NCI-H146 treated with DMSO at 0.1 percent for 48 hours (cell line): Measurements from ENCODE around the gene NOP10.
"Not testable (repeated sequence)": the region's sequence is repeated elsewhere in the genome, so short reads cannot be mapped to it uniquely, and the experiment has no call there.

ENCODE experiments used
- DNase-seq: peaks from one replicate; lab custom pipeline; 2025; ENCODE audit not compliant: unreplicated experiment; lab: John Stamatoyannopoulos, UW

NOP10 gene

DNA sequence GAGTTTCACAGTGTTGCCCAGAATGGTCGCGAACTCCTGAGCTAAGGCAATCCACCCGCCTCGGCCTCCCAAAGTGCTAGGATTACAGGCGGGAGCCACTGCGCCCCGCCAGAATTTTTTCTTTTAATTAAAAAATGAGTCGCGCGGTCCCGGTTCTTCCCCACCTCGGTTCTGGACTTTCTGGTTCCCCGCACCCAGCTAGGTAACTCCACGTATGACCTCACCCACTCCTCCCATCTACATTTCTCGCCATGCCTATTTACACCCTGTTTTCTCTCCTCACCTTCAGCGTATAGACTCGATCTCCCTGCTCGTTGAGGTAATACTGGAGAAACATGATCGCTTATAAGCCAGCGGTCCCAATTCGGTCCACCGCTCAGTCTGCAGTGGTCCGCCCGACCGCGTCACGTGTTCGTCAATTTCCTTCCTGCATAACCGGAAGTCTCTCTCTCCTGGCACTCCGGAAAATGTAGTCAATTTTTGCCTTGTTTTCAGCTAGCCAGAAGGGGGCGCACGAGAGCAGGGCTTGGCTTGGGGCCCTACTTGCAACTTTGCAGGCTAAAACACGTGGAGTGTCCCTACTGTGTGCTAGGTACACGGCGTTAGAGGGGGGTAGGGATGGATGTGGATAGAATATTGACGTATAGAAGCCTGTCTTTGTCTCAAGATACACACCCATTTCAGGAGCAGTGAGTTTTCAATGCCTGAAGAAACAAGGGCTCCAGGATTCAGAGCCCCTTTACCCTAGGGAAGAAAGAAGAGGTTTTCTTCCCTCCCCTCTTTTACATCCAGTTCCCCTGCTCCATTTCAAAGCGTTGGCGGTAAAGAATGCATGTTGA is at the start of gene NOP10, which contains the start of gene NUTM1:
TSS of gene NOP10 (minus strand) at position 400 of the 839 bp plus-strand sequence. CDS start at position 337, 63 bp downstream.
TSS of gene NUTM1 (plus strand) at position 579 of the 839 bp plus-strand sequence. CDS start 382 bp downstream, outside the sequence.
- DNase-seq, result peak; percentile 76

DNA sequence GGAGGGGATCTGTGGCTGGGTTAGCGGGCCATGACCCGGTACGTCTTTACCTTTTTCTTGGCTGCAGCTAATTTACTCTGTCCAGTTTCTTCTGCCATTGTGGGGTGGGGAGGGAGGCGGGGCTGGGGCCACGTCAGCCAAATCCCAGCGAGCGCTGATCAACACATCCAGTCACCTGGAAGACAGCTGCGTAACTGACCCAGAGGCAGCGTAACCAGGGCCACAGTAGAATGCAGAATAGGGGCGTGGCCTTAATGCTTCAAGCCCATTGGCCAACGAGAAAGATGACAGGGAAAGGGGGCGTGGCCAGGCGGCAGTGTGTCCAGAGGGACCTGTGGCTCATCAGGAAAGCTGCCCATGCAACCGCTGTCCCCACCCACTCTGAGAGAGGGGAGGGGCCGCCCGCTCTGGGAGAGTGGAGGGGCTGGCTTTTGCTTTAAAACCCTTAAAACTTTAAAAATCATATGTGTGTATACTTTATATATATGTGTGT is 46.7 kb upstream of the NOP10 start:
- not testable (repeated sequence) for DNase-seq

DNA sequence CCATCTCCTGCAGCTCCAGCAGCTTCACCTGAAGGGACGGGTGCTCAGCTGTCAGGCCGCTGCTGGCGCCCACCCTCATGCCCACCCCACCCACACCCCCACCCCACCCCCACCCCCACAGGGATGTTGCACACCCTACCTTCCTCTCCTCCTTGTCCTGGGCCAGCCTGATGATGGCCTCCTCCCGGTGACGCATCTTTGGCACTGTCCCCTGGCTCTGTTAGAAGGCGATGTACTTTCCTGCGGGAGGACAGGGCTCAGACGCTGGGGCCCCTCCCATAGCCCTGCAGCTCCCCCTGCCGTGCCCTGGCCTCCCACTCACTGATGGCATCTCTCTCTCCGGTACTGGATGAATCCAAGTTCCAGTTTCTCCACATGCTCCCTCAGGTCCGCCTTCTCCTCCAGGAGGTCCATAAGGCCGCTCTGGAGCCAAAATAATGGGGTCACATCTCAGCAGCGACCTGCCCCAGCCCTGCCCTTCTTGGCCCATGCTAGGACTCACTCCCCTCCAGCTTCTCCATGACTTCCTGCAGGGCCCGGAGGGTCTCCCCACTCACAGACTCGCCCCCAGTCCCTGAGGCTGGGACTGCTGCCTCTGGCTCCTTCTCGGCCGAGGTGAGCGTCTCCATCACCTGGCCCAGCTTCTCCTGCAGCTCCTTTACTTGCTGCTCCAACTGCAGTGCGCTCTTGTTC is 39.0 kb upstream of the NOP10 start:
- DNase-seq, result not testable (repeated sequence)

DNA sequence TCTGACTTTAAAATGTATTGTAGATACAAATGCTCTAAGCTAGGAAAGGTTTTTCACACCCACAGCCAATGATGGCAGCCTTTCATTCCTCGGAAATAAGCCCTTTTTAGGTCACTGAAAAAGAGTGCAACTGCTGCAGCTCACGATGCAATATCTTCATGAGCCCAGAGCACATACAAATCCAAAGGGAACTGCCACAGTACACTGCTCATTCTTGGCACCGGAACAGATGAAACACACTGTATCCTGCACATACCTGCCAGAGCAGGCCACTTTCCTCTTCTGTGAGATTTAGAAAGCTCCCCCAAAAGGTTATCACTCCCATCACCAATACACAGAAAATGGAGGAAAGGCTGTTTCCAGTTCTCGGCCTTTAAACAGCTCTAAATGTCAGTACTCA is 37.6 kb upstream of the NOP10 start:
- DNase-seq, result not testable (repeated sequence)

DNA sequence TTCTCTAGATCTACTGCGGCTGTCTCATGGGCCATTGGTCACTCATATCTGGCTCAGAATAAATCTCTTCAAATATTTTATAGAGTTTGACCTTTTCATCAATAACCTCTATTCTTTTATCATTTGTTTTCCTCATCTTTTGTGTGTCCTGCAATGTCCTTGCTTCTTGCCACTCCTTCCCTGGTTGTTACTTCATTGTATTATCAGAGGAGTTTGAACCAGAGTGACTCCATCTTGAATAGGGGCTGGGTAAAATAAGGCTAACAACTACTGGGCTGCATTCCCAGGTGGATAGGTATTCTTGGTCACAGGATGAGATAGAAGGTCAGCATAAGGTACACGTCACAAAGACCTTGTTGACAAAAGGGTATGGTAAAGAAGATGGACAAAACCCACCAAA is 33.9 kb upstream of the NOP10 start:
- DNase-seq, result no peak

DNA sequence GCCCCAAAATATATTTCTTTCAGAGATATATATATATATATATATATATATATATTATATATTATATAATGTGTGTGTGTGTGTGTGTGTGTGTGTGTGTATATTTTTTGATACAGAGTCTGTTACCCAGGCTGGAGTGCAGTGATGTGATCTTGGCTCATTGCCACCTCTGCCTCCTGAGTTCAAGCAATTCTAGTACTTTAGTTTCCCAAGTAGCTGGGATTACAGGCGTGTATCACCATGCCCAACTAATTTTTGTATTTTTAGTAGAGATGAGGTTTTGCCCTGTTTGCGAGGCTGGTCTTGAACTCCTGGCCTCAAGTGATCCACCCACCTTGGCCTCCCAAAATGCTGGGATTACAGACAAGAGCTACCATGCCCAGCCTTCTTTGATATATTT is 32.6 kb upstream of the NOP10 start:
- not testable (repeated sequence) for DNase-seq

DNA sequence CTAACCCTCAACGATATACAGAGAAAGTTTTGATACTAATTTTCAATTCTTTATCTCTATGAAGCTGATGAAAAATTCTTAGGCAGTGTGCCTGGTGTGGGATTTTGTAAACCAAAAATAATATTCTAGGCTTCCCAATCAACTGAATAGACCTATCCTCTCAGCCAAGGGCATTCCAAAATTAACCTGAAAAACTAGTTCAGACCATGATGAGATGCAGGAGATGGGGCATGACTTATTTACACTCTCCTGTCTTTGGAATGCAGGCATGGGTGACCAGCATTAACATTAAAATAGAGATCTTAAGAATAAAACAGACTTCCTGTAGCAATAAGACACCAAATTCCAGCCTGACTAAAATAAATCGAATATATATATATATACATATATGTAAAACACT is 31.9 kb upstream of the NOP10 start:
- DNase-seq, result no peak

DNA sequence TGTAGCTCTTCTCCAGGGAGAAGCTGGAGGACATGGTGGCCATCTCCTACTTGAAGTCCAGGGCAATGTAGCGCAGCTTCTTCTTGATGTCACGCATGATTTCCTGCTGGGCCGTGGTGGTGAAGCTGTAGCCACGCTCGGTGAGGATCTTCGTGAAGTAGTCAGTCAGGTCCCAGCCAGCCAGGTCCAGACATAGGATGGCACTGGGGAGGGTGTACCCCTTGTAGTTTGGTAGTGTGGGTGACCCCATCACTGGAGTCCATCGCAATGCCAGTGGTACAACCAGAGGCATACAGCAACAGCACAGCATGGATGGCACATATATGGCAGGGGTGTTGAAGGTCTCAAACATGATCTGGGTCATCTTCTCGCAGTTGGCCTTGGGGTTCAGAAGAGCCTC is 31.0 kb upstream of the NOP10 start:
- no peak for DNase-seq

DNA sequence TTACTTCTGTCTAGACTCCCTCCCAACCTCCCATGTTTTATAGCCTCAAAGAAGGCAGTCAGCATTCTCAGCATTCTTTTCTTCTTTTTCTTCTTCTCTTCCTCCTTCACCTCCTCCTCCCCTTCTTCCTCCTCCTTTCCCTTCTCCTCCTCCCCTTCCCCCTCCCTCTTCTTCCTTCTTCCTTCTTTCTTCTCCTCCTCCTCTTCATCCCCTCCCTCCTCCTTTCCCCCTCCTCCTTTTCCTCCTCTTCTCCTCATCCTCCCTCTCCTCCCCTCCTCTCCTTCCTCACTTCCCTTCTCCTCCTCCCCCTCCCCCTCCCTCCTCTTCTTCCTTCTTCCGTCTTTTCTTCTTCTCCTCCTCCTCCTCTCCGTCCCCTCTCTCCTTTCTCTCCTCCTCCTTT is 27.7 kb upstream of the NOP10 start:
- DNase-seq, result no peak

DNA sequence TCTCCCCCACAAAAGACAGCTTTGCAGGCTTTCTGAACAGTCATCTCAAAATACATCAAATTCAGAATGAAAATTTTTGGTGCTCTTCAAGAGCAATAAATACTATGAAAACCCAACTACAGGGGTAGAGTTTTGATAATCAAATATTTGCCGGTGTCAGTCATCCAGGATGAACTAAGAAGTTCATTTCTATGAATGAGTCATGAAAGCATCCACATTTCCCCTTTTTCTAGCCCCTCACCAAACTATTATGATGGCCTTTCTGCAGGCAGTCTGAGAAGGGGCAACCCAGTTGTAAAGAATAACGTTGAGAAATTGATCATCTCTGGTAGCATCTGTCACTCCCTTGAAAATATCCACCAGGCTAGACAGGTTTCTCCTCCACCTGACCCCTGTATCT is 27.2 kb upstream of the NOP10 start:
- no peak for DNase-seq

DNA sequence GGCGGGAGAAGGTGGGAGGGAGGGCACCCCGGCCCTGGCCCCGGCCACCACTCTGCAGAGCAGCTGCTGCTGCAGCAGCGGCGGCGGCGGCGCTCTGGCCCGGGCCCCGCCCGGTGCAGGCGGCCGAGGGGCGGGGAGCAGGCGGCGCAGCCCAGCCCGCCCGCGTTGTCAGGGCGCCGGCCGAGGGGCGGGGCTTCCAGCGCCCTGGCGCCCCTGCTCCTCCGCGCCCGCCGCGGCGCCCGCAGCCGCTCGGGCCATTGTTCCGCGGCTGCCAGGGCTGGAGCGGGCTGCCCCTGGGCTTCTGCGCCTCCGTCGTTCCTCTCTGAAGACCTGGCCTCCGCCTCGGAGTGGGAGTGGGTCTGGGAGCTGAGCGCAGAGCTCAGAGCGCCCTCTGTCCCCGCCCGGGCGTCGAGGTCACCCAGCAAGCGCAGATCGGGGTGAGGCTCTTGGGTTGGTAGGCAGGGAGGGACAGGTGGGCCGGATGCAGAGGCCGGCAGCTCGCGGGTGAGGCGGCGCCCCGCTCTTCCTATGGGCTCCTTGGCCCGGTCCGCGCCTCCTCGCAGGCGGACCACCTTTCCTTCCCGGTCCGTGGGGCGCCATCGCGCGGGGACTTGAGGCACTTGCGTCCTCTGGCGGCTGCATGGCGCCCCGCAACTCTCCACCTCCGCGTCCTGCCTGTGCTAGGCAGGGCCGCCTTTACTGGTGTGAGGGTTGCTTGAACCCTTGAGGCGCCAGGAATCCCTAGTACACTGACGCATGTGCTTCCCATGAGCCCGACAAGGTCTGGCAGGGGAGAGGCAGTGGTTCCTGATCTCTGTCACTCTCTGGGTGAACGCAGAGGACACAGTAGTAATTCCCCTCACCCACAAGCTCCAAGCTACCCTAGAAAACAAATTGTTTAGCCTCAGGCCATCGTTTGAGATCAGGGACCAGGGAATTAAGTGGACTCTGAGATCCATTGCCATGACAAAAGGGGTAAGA is 24.5 kb upstream of the NOP10 start, which contains the start of gene LPCAT4:
TSS of gene LPCAT4 (minus strand) at position 96 of the 981 bp plus-strand sequence. CDS start 96 bp downstream, outside the sequence.
- DNase-seq, result peak; percentile 61

DNA sequence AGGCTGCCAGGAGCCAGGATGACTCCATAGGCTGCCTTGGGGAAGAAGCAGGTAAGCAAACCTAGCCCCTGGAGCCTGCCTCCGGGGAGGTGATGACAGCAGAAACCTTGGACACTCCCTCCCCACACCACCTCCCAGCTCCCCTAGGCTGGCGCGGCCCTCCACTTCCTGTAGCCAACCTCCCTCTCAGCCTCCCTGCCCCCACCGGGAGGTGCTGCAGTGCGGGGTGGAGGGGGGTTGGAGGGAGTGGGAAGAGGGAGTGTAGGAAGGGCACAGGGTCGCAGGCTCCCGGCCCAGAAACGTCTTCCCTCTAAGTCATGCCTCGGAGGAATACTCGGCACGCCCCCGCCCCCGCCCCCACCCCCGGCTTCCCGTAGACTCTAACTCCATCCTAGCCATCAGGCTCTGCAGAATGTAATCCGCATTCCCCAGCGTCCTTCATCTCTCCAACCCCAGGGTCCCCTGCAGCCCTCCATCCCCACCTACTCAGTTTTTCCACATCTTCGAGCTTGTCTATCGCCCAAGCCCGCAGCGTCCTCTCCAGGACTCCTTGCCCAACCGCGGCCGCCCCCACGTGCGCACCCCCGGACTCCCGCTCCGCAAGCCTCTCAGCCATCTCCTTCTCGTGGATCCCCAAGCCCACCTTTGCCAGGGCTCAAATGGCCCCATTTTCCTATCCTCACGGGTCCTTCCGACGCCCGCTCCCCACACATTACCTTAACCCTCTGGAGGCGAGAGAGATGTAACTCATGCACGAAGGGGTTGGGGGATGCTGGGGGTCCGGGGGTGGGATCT is 23.5 kb upstream of the NOP10 start:
- peak; percentile 31 for DNase-seq

DNA sequence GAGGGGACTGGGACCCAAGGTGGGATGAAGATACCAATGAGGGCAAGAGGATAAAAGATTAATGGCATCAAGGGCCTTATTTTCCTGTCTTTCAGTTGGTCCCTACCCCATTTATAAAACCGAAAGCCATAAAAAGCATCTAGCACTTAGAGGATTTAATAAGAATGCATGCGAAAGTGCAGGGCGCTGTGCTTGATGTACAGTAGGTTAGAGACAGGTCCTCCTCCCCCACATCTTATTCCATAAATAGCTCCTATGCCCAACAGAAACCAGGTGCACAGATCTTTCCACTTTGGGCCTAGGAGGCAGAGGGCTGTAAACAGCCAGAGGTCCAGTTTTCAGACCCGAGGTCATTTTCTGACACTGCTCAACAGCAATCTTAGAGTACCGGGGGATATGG is 22.9 kb upstream of the NOP10 start:
- no peak for DNase-seq

DNA sequence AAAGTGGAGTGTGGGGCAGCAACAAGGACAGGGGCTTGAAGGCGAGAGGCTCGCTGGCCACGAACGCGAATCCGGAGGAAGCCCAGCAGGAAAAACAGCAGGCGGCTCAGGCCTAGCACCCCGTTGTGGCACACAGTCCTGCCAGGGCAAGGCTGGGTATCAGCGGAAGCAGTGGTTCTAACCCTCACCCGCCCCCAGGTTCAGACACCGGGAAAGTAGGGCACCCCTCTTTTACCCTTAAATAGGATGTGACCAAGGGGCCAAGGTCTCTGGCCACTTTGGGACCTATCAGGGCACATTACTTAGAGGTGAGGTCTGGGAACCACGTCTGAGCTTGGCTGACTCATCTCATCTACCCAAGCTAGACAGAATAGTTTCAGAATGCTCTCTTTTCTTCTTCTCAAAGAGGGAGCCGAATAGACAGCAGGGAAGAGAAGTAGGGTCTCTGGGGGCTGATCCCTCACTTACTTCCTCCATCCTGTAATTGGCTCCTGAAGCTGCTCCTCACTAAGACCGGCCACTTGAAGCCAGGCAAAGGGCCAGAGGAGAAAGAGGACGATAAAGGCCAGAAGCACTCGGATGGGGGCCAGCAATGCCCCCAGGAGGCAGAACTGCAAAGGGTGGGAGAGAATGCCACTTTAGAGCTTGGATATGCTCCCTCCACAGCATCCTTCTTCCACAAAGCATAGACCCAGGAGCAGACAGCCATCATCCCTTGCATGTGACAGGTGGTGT is 22.3 kb upstream of the NOP10 start:
- no peak for DNase-seq

DNA sequence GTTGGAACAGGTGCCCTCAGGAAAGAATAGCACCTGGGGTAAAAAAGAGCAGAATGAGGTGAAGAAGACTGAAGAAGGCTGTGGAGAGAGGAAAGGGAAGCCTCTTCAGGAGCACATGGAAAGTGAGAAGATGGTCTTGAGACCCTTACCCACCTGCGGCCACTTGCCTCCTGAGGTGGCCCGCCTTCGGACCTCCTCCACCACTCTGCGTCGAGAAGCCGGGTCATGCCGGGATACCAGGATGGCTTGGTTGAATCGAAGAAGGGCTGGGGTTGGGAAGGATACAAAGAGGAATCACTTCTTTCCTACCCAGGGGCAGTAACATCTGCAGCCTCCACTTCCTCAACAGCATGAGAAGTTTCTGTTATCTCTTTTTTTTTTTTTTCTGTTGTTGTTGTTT is 21.1 kb upstream of the NOP10 start:
- DNase-seq, result no peak

DNA sequence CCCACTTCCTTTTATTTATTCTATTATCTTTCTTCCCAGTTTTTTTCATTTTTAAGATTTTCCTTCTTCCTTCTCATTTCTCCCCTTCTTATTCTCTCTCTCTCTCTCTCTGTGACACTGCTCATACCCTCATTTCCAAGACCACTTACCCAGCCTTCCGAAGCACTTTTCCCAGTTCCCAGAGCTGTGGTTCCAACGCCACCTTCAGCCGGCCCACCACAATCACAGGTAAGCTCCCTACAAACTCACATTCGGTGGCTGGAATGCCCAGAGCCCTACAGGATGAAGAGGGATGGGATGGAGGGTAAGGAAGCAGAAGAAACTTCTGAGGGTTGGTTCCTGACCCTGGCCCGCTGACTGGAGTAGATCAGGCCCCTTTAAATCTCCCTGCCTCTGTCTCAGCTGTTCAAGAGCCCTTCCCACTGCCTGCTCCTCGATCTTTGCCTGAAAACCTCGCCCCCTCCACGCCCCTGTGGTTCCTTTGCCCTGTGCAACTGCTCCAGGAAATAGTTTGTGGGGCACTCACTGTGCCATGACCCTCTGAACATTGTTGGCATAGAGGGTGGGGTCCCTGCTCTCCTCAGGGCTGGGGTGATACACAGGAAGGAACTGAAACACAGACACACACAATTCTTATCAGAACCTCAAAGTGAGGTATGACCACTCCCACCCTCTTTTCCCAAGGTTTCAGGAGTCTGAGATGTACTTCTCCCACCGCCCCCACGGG is 19.3 kb upstream of the NOP10 start:
- no peak for DNase-seq

DNA sequence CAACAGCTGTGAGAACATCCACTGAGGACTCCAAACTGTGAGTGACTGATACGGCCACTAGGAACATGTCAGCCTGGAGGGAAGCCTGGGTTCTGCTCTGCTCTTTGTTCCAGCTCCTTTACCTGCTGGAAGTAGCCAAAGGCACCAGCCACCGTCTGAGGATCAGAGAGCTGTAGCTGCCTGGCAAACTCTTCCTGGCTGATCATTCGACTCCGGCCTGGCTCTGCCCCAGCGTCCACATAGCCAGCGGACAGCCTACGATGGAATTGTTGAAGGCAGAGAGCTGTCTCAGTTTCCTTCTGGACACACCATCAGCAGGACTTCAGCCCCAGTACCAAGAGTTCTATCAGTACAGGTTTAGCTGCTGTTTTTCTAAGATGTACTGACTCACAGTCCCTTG is 18.3 kb upstream of the NOP10 start:
- no peak for DNase-seq

DNA sequence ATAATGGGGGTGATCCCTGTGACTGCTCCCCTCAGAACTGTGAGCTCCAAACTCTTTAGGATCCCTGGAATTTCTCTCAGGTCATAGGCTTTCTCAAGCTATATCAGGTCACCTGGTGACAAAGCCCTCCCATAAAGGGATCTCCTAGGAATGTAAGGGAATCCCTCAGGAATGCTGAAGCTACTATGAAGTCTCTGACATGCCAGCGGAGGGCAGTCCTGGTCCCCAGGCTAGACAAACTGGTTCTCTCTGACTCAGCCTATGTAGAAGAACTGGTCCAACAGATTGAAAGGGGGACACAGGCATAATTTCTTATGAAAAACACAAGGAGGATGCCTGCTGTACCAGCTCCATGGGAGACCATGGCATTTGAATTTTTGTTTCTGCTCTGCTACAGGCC is 17.4 kb upstream of the NOP10 start:
- no peak for DNase-seq

DNA sequence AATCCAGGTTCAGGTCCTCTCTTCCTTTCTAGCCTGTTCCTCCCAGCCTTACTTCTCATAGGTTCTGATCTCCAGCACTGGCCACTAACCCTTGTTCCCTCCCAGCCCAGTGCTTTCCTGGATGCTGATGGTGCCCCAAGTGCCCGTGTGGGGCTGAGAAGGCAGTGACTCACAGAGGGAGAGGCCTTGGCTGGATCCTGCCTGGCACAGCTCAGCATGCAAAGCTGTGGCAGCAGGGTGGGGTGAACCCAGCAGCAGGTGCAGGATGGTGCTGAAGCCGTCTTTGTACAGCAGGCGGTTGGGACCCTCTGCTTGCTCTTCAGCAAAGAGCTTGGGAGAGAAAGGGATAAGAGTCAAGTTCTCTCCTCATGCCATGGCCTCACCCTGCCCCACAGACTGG is 16.5 kb upstream of the NOP10 start:
- no peak for DNase-seq
